Fibroblast of the conjunctiva (primary cell): ENCODE data around the gene TRAF7.
"Not testable (repeated sequence)": the region's sequence is repeated elsewhere in the genome, so short reads cannot be mapped to it uniquely, and the experiment has no call there.

ENCODE experiments used
- DNase-seq: peaks from one replicate; pipeline ENCODE4 v3.0.0-alpha.2; 2010; ENCODE audit warnings: low read depth

The TRAF7 gene

GRCh38 chr16:2122429-2122828 lies 33.2 kb upstream of the TRAF7 start:
- no peak for DNase-seq

DNA sequence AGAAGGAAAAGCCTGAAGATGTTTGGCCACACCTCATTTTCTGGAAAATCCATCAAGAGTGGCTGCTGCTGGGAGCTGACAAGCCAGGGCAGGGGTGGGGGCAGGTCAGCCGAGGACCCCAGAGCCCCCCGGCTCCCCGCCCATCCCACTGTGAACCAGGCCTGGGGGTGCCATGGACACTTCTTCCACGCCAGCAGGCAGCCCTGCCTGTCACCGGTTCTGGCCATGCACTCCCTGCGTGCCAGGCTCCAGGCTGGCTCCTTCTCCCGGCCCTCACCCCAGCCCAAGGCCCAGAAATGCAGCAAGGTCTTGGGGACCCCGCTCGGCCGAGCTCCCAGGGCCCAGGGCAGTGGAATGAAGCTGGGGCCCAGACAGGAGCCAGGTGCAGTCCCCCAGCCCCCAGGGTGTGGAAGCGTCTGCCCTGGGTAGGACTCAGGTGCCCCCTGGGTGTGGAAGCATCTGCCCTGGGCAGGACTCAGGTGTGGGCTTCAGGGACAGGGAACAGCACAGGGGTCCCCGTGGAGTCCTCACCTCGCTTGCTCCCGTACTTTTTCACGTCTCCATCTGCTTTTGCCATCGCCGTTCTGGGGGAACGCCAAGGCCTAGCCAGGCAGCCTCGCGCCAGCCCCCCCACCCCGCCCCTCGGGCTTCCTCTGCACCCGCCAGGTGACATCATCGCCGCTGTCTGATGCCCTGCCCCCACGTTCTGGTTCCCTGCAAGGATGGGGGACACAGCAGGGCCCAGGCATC lies 32.5 kb upstream of the TRAF7 start:
- DNase-seq, result not testable (repeated sequence)

GRCh38 chr16:2123706-2124376 lies 31.7 kb upstream of the TRAF7 start:
- not testable (repeated sequence) for DNase-seq

- DNase-seq, result not testable (repeated sequence)
Observed at GRCh38 chr16:2124377-2124693, 31.2 kb upstream of the TRAF7 start.

GRCh38 chr16:2124694-2125444 lies 30.7 kb upstream of the TRAF7 start:
- DNase-seq, result peak; percentile 49

DNA sequence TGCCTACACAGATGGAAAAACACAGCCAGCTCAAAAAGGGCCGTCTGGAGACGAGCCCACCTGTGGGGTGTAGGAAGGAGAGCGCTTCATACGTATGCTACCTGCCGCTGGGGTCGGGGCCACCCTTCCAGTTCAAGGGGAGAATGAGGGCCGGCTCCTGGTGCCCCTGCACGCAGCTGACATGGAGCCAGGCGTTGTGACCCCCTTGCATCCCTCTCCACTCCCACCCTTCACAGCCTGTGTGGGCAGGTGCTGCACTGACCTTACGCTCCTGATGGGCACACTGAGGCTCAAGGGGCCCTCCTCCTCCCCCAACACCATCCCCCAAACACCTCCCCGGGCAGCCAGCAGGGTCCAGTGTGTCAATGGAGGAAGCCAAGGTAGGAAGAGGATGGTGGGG lies 30.0 kb upstream of the TRAF7 start:
- not testable (repeated sequence) for DNase-seq

GRCh38 chr16:2126161-2126743 lies 29.3 kb upstream of the TRAF7 start:
- DNase-seq, result not testable (repeated sequence)

- not testable (repeated sequence) for DNase-seq
Observed at GRCh38 chr16:2126928-2127556, 28.5 kb upstream of the TRAF7 start.

DNA sequence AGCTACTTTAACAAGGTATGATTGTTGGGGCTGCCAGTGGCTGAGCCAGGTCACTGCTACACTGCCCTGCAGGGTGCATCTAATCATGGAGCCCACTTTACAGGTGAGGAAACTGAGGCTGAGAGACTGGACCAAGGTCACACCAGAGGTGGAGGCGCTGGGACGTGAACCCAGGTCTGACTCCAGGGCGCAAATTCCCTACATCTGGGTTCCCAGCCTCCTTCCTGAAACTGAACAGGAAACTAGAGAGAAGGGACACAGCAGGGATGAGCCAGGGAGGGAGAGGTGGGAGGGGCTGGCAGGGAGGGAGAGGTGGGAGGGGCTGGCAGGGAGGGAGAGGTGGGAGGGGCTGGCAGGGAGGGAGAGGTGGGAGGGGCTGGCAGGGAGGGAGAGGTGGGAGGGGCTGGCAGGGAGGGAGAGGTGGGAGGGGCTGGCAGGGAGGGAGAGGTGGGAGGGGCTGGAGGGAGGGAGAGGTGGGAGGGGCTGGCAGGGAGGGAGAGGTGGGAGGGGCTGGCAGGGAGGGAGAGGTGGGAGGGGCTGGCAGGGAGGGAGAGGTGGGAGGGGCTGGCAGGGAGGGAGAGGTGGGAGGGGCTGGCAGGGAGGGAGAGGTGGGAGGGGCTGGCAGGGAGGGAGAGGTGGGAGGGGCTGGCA lies 27.8 kb upstream of the TRAF7 start:
- not testable (repeated sequence) for DNase-seq

DNA sequence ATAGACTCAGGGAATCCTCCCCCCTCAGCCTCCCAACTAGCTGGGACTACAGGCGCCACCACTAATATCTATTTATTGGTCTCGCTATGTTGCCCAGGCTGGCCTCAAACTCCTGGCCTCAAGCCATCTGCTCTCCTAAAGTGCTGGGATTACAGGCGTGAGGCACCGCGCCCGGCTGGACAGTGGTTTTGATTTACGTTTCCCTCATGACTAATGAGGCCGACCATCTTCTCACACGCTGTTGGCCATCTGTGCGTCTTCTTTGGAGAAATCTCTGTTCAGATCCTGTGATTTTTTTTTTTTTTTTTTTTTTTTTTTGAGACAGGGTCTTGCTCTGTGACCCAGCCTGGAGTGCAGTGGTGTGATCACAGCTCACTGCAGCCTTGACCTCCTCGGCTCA lies 26.3 kb upstream of the TRAF7 start:
- DNase-seq, result peak; percentile 41

DNA sequence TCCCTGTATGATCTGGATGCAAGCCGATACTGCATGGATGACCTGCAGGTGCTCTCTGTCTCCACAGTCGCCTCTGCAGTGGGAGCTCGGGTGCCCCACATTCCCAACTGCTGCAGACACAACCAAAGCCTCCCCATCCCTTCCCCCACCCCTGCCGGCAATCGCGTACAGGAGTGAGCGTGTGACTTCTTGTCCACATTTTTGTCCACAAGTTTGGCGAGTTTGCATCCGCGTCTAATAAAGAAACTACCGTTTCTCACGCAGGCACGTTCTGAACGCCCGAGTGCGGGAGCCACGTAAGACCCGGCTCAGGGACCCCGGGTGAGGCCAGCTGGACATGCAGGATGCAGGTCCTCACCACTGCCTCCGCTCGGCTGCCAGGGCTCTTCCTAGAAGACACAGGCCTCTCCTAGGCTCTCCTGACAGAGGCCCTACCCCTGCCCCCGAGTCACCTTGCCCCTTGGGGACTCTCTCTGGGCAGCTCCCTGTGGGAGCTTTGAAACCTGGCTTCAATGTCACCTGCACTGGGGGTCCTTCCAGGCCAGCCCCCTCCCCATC lies 25.6 kb upstream of the TRAF7 start:
- not testable (repeated sequence) for DNase-seq

DNA sequence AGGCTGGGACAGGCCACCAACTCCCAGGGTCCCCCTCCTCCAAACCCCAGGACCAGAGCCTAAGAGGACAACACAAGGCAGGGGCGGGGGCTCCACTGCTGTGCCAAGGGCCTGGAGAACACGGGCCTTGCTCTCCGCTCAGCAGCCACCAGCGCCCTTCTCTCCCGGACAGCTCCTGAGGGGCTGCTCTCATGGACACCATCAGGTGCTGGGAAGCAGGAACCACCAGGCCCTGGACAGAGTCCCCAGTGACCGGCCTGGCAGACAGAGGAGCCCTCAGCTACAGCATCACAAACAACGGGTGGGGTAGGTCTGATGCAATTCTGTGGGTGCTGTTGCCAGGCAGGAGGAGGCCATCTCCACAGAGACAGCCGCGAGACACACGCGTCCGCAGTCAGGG lies 21.8 kb upstream of the TRAF7 start:
- not testable (repeated sequence) for DNase-seq

GRCh38 chr16:2135071-2135470 lies 20.5 kb upstream of the TRAF7 start:
- not testable (repeated sequence) for DNase-seq

DNA sequence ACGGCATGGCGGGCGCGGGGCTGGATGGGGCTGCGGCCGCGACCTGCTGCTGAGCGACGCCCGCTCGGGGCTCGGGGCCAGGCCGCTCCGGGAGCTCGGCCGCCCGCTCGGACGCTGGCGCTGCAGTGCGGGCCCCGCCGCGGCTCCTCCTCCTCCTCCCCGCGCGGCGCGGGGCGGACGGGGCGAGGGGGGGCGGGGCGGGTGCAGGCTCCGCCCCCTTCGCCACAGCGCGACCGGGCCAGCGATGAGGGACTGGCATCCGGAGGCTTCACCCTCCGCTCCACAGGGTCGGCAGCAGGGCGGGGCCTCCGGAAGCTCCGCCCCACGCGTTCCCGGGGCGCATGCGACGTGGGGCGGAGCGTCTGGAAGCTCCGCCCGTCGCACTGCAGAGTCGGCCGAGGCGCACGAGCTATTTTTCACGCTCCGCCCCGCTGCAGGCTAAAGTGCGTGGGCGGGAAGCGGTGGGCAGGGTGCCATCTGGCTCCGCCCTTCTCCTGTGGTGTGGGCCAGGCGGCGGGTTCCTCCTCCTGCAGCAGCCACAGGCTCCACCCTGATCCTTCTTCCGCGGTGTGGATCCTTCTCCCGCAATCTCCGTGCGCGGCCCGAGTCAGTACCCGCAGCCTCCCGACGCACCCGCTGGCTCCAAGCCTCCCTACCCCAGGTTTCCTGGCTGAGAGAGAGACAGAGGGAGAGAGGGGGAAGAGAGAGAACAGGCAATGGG lies 19.7 kb upstream of the TRAF7 start, which contains the start of gene PKD1:
PKD1 (minus strand) TSS at position 129 of the 721 bp plus-strand sequence. CDS start 209 bp downstream, outside the sequence.
- peak; percentile 94 for DNase-seq

DNA sequence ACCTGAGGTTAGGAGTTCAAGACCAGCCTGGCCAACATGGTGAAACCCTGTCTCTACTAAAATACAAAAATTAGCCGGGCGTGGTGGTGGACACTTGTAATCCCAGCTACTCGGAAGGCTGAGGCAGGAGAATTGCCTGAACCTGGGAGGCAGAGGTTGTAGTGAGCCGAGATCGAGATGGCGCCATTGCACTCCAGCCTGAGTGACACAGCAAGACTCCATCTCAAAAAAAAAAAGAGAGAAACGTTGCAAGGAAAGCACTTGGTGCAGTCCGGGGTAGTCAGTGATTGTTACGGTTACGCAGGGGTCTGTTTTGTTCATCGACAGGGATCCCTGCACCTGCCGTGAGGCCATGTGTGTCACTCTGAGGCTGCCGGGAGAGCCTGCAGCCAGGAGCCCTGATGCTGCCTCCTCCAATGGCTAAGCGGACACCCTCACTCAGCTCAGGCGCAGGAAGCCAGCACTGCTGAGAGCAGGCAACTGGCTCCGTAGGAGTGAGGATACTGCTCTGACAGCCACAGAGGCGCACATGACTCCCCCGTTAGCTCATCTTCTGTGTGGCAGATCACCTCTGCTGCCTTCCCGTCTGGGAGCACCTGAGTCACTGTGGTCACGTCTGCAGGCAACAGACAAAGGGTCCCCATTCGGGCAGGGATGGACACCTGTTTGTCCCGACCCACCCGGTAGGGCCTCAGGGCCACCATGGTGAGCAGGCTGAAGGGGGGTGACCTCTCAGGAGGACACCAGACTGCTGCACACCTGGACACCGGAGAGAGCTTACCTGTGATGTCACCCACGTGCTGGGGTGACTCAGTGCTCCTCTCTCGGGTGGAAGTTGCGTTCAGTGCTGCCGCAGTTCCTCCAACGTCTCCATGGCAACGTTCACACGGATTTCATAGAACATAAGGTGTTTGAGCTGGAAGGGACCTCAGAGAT lies 12.4 kb upstream of the TRAF7 start:
- DNase-seq, result no peak

DNA sequence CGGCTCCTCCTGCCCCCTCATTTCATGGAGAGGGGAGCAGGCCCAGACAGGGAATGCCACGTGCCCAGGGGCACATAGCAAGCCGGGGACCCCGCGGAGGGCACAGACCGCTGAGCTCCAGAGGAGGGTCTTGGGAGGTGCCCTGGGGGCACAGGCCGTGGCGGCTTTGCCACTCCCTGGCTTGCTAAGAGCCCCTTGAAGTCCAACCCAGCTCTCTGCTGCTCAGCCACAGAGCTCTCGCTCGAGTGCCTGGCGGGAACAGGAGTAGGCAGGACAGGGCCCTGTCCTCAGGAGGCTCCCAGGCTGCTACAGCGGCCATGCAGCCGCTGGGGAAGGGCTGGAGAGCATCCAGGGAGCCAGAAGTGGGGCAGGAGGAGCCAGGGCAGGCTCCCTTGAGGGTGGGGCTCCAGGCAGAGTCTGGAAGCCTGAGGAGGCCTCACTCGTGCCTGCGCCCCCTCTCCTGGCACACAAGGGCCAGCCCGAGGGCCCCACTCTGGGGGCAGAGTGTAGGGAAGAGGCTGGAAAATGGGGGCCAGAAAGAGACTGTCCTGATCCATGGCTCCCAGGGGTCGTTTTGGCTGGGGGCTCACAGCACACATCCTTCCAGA lies 11.6 kb upstream of the TRAF7 start:
- no peak for DNase-seq

GRCh38 chr16:2145843-2146242 lies 9.7 kb upstream of the TRAF7 start:
- no peak for DNase-seq

- no peak for DNase-seq
Observed at GRCh38 chr16:2147378-2147777, 8.2 kb upstream of the TRAF7 start.
